Measurements from ENCODE around the gene EMP1. TPM values are rescaled to one million over a fixed set of nuclear protein-coding genes. Genes with fewer than 3 reads are reported as not detected.

The EMP1 gene
- total and polyA plus RNA-seq, 7 donors: 11.0 to 123 (median 49.8) TPM

DNA sequence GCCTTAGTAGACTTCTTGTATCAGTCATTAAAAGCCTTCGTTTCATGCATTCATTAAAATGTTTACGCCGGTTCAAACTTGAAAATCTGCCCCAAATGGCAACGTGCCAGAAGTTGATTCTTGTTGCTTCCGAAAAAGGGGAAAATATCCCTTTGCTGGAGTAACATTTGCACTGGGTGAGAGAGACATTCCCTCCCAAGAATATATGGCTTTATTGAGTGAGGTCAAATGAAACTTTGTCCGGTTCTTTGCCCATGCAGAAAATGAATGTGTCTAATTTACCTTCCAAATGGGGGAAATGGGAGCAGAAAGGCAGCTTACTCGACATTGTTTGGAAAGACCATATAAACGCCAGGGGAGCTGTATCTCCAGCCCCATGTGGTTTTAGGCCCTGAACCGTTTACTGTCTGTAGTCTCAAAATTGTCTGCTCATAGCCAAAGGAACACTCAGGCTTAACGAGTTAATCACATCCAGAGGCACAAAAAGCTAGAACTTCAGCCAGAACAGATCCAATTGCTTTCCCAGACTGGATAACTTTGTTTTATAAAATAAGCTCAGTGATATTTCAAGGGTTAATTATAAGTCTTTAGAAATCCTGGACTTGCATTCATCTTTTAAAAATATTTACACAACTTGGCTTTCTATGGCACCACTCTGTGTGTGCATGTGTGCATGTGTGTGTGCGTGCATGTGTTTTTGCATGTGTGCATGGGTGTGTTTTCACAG lies 2.9 kb upstream of the EMP1 start:
- Histone ChIP-seq H3K9me3 (no peaks in the 10 kb centered on the region), H3K4me1 (peaks cover 3% of the 10 kb centered on the region), H3K27ac (no peak overlapping the region), H3K27me3 (ENCODE audit: insufficient read depth in 3 of 3, low read length in 2 of 3) (peaks cover 0 to 4% (median 4%) of the 10 kb centered on the region in 3 donors), H3K36me3 (ENCODE audit: insufficient read depth in 1 of 2, low read depth in 1 of 2) (no peaks in the 10 kb centered on the region), H3K4me3 (no peak overlapping the region)
- WGBS, 3 donors: 41 to 55% (median 49%) methylated on average over 11 of the region's 11 CpGs
- intact Hi-C loops (cut with DNase I): no loop called here
- ATAC-seq: no peak
- TF ChIP-seq, protein P1, sequence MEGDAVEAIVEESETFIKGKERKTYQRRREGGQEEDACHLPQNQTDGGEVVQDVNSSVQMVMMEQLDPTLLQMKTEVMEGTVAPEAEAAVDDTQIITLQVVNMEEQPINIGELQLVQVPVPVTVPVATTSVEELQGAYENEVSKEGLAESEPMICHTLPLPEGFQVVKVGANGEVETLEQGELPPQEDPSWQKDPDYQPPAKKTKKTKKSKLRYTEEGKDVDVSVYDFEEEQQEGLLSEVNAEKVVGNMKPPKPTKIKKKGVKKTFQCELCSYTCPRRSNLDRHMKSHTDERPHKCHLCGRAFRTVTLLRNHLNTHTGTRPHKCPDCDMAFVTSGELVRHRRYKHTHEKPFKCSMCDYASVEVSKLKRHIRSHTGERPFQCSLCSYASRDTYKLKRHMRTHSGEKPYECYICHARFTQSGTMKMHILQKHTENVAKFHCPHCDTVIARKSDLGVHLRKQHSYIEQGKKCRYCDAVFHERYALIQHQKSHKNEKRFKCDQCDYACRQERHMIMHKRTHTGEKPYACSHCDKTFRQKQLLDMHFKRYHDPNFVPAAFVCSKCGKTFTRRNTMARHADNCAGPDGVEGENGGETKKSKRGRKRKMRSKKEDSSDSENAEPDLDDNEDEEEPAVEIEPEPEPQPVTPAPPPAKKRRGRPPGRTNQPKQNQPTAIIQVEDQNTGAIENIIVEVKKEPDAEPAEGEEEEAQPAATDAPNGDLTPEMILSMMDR (IDR thresholded peaks at IDR 0.05): no peak
- no peak for DNase-seq

DNA sequence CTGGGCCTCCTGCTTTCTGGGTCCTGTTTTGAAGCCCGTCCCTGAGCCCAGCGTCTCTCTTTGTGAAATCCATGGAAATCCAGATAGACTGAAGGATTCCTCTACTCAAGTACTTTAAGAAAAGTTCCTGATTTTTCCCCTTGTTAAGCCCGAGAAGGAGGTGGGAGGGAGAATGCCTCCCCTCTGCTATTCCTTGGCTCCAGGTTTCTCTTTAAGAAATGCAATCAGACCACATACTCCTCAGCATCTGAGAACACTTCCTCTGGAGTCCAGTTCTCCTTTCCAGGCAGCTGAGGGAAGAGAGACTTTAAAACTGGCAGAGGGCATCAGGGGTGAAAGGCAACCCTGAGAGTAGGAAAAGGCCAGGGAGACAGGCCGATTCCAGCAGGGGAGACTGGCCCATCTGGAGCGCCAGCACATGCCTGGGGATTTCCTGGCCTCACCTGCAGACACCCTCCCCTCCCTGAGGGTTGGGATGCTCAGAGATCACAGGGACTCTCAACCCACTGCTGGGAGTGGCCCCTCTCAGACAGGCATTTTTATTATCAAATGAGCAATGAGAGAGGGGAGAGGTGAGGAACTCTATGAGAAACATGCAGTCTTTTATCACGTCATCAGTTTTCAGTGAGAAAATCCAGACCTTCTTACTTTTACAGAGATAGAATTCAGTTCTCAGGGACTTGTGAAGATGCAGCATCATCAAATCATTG lies 2.0 kb upstream of the EMP1 start:
- Histone ChIP-seq H3K27ac (no peak overlapping the region), H3K4me3 (no peak overlapping the region), H3K36me3 (ENCODE audit: insufficient read depth in 1 of 2, low read depth in 1 of 2) (no peaks in the 10 kb centered on the region), H3K27me3 (ENCODE audit: insufficient read depth in 3 of 3, low read length in 2 of 3) (peaks cover 0 to 5% (median 4%) of the 10 kb centered on the region in 3 donors), H3K4me1 (peaks cover 3% of the 10 kb centered on the region), H3K9me3 (no peaks in the 10 kb centered on the region)
- WGBS, 3 donors: 66 to 70% (median 70%) methylated on average over 6 of the region's 6 CpGs
- TF ChIP-seq, protein P1 (IDR thresholded peaks at IDR 0.05): no peak
- ATAC-seq (no peak), DNase-seq (no peak)
- intact Hi-C loops (cut with DNase I): no loop called here

DNA sequence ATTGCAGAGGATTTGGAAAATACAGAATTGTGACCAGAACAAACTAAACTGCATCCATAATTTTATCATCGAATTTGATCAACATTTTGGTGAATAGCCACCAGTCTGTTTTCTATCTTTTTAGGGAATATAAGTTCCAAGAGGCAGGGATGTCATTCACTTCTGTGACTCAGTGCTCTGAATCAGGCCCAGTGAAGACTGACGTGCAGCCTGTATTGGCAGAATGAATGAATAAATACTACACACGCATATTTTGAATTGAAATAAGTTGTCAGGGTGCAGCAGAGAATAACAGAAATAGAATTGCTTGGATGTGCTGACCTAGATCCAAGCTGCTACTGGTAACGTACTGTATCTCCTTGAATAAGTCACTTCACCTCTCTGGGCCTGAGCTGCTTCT lies 1.3 kb upstream of the EMP1 start:
- WGBS, 3 donors: 81 to 86% (median 85%) methylated on average over 4 of the region's 4 CpGs
- TF ChIP-seq, protein P1 (IDR thresholded peaks at IDR 0.05): no peak
- Histone ChIP-seq H3K4me1 (peaks cover 3% of the 10 kb centered on the region), H3K27ac (no peak overlapping the region), H3K9me3 (no peaks in the 10 kb centered on the region), H3K27me3 (ENCODE audit: insufficient read depth in 3 of 3, low read length in 2 of 3) (peaks cover 0 to 5% (median 4%) of the 10 kb centered on the region in 3 donors), H3K4me3 (no peak overlapping the region), H3K36me3 (ENCODE audit: insufficient read depth in 1 of 2, low read depth in 1 of 2) (no peaks in the 10 kb centered on the region)
- no peak for ATAC-seq
- DNase-seq: no peak
- intact Hi-C loops (cut with DNase I): no loop called here

DNA sequence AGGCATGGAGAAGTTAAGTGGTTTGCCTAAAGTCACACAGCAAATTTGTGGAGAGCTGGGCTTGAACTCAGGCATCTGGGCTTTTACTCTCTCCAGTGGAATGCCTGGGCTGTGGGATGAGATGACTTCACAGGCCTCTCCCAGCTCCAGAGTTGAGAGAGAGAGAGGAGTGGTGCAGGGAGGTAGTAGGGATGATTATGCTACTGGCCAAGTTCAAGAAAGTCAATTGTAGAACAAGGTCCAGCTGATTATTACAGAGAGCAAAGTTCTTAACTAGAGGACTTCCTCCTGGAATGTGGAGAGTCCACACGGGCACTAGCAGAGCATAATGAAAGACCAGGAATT lies 769 bp upstream of the EMP1 start:
- WGBS, 3 donors: 0 to 6% (median 2%) methylated on average over 1 of the region's 1 CpG
- Histone ChIP-seq H3K4me3 (peak overlapping the region; percentile 65), H3K4me1 (peaks cover 3% of the 10 kb centered on the region), H3K27me3 (ENCODE audit: insufficient read depth in 3 of 3, low read length in 2 of 3) (peaks cover 0 to 5% (median 4%) of the 10 kb centered on the region in 3 donors), H3K27ac (peak overlapping the region; percentile 75), H3K9me3 (no peaks in the 10 kb centered on the region), H3K36me3 (ENCODE audit: insufficient read depth in 1 of 2, low read depth in 1 of 2) (no peaks in the 10 kb centered on the region)
- intact Hi-C loops (cut with DNase I): no loop called here
- DNase-seq (no peak), ATAC-seq (peak in 2 of 4 donors; percentile 4 to 19)
- TF ChIP-seq, protein P1 (IDR thresholded peaks at IDR 0.05): no peak

Data from psoas muscle (tissue), 8 donors.